Endothelial cell of umbilical vein (primary cell): ENCODE results near the gene GABRB2. TPM values are rescaled to one million over a fixed set of nuclear protein-coding genes. Genes with fewer than 3 reads are reported as not detected.

Experiments
- BruUV-seq: library from RNA; stranded (reverse); fragments of 400-500 nt; replicated peaks from 2 replicates; lab custom pipeline; 2021; lab: Mats Ljungman, UMichigan
- CTCF ChIA-PET: fragments of 300-600, 350-600 bp; sonication (Branson Sonifier 250); formaldehyde crosslinking; loops from one replicate; lab custom pipeline; 2021; ENCODE audit warnings: antibody characterized with exemption, inconsistent platforms; lab: Charles Lee
- POLR2A ChIA-PET: fragments of 300-600, 350-600 bp; sonication (Branson Sonifier 250); formaldehyde crosslinking; loops from one replicate; lab custom pipeline; 2021; ENCODE audit warnings: antibody characterized with exemption, inconsistent platforms; lab: Charles Lee
- DNase-seq: peaks from one replicate; pipeline ENCODE4 v3.0.0-alpha.2; 2011; ENCODE audit warnings: low read depth, low spot score
- FAIRE-seq: peaks from 2 replicates; lab custom pipeline; 2011; peaks lifted over from hg19 to GRCh38; lab: Jason Lieb, UNC
- H2AFZ ChIP-seq: 2 replicates; pipeline ENCODE4 v1.6.0; 2012; ENCODE audit warnings: low read depth, low read length, control low read depth, inconsistent platforms
- H3K27ac ChIP-seq: 2 replicates; pipeline ENCODE4 v1.5.1; 2011; ENCODE audit warnings: low read depth, mild to moderate bottlenecking, control low read depth, low read length, moderate library complexity; ENCODE audit not compliant: insufficient read depth
- H3K27me3 ChIP-seq, 2 experiments: 2 replicates each; pipeline versions ENCODE4 v1.6.0 to v1.6.1; 2011; ENCODE audit warnings: low read length in 2 of 2, mixed read lengths in 1 of 2; ENCODE audit not compliant: control insufficient read depth in 2 of 2, insufficient read depth in 2 of 2
- H3K36me3 ChIP-seq, 2 experiments: 2 replicates in 1 of 2; 3 replicates in 1 of 2; pipeline ENCODE4 v1.5.1; 2011; ENCODE audit warnings: low read length in 2 of 2, mild to moderate bottlenecking in 1 of 2, moderate library complexity in 1 of 2; ENCODE audit not compliant: control insufficient read depth in 2 of 2, insufficient read depth in 2 of 2; ENCODE audit errors: extremely low read depth in 1 of 2
- H3K4me1 ChIP-seq: 3 replicates; pipeline ENCODE4 v1.5.1; 2011; ENCODE audit warnings: mild to moderate bottlenecking, low read length; ENCODE audit not compliant: control insufficient read depth, insufficient read depth; ENCODE audit errors: extremely low read depth
- H3K4me2 ChIP-seq: 2 replicates; pipeline ENCODE4 v1.6.1; 2011; ENCODE audit warnings: low read length, control low read depth, mixed read lengths; ENCODE audit not compliant: insufficient read depth
- H3K4me3 ChIP-seq, 3 experiments: fragments of 200-600 bp in 1 of 3; sonication (generic), shearing (Covaris generic) in 1 of 3; replicated peaks in 1 of 3; 2 replicates each; pipeline ENCODE4 v1.5.1; 2011 to 2016; ENCODE audit warnings: control low read depth in 3 of 3, low read length in 3 of 3, mild to moderate bottlenecking in 2 of 3, inconsistent platforms in 1 of 3, low read depth in 1 of 3, moderate library complexity in 1 of 3; ENCODE audit not compliant: insufficient read depth in 1 of 3
- H3K79me2 ChIP-seq: 2 replicates; pipeline ENCODE4 v1.6.0; 2012; ENCODE audit warnings: low read length, inconsistent platforms; ENCODE audit not compliant: control insufficient read depth, insufficient read depth
- H3K9ac ChIP-seq: replicated peaks from 2 replicates; pipeline ENCODE3; 2011; ENCODE audit warnings: low read length, control low read depth; ENCODE audit not compliant: insufficient read depth; ENCODE audit errors: extremely low read depth
- H3K9me1 ChIP-seq: replicated peaks from 3 replicates; pipeline ENCODE4 v1.6.0; 2011; ENCODE audit warnings: mild to moderate bottlenecking, low read length; ENCODE audit not compliant: control insufficient read depth, insufficient read depth; ENCODE audit errors: extremely low read depth
- H3K9me3 ChIP-seq: replicated peaks from 2 replicates; pipeline ENCODE4 v1.5.1; 2012; ENCODE audit warnings: low read length, inconsistent platforms; ENCODE audit not compliant: control insufficient read depth, insufficient read depth
- H4K20me1 ChIP-seq: replicated peaks from 2 replicates; pipeline ENCODE3; 2011; ENCODE audit warnings: mild to moderate bottlenecking, low read length; ENCODE audit not compliant: control insufficient read depth, insufficient read depth; ENCODE audit errors: extremely low read depth
- CTCF ChIP-seq, 2 donors: IDR thresholded peaks; 1 replicate in 1 of 2; 2 replicates in 1 of 2; pipeline ENCODE4 v1.5.1; 2011; ENCODE audit warnings: low read length in 2 of 2, mild to moderate bottlenecking in 2 of 2, moderate library complexity in 2 of 2, control low read depth in 1 of 2, inconsistent platforms in 1 of 2, low read depth in 1 of 2; ENCODE audit not compliant: insufficient read depth in 1 of 2; ENCODE audit errors: extremely low read depth in 1 of 2
- EZH2 ChIP-seq: IDR thresholded peaks from 2 replicates; pipeline ENCODE4 v1.6.1; 2012; ENCODE audit warnings: borderline replicate concordance, low read depth, mild to moderate bottlenecking, moderate library complexity, low read length, inconsistent platforms; ENCODE audit not compliant: severe bottlenecking
- FOS ChIP-seq: IDR thresholded peaks from 2 replicates; pipeline ENCODE4 v1.6.1; 2011; ENCODE audit warnings: mild to moderate bottlenecking, low read length, moderate library complexity, borderline replicate concordance; ENCODE audit not compliant: insufficient read depth
- GATA2 ChIP-seq: IDR thresholded peaks from 2 replicates; pipeline ENCODE4 v1.7.0; 2011; ENCODE audit warnings: low read depth, mild to moderate bottlenecking, moderate library complexity, mixed read lengths, low read length; ENCODE audit not compliant: insufficient read length, insufficient read depth
- JUN ChIP-seq: IDR thresholded peaks from 2 replicates; pipeline ENCODE4 v1.6.1; 2011; ENCODE audit warnings: borderline replicate concordance, low read depth; ENCODE audit not compliant: insufficient read length, insufficient read depth
- MYC ChIP-seq: IDR thresholded peaks from one replicate; pipeline ENCODE4 v1.6.1; 2011; ENCODE audit warnings: mild to moderate bottlenecking, low read depth, low read length
- POLR2A ChIP-seq: IDR thresholded peaks from 2 replicates; pipeline ENCODE4 v1.6.1; 2012; ENCODE audit warnings: low read depth, mild to moderate bottlenecking, control low read depth, low read length
- POLR2AphosphoS5 ChIP-seq: IDR thresholded peaks from 2 replicates; pipeline ENCODE4 v1.6.1; 2012; ENCODE audit warnings: low read depth, mild to moderate bottlenecking, control low read depth, low read length, moderate library complexity; ENCODE audit not compliant: insufficient read depth
- dilution Hi-C: fragments of 300-500 bp; cut with MboI; formaldehyde crosslinking; loops from one replicate; pipeline ENCODE4 v1.15.0; 2019; ENCODE audit warnings: low sequenced_read_pairs; ENCODE audit not compliant: extremely low pct_ligation_motif_present
- intact Hi-C: fragments of 100-400 bp; cut with micrococcal nuclease; formaldehyde crosslinking; loops from one replicate; pipeline ENCODE4 v1.10.0; 2022
- polyA plus RNA-seq, 4 experiments: library from polyadenylated mRNA; depleted of rRNA in 3 of 4; stranded (reverse) in 3 of 4; unstranded in 1 of 4; fragments of >200 nt; gene quantifications; 2 replicates each; pipeline versions ENCODE4 v1.2.1 to v1.2.3, GENCODE V29; 2011 to 2012; ENCODE audit warnings: missing spikeins in 1 of 4
- total RNA-seq: library from RNA; stranded (reverse); gene quantifications from 2 replicates; pipeline ENCODE4 v1.2.3, GENCODE V29; 2021
- TF ChIP-seq, protein P1 (sequence below): IDR thresholded peaks from 2 replicates; pipeline ENCODE4 v1.6.1; 2011; ENCODE audit not compliant: insufficient read depth, insufficient read length

GABRB2 gene
- total and polyA plus RNA-seq, 2 donors (not counting 3 experiments of a cell fraction or from before 2014, with no cell fraction given) = not detected

DNA sequence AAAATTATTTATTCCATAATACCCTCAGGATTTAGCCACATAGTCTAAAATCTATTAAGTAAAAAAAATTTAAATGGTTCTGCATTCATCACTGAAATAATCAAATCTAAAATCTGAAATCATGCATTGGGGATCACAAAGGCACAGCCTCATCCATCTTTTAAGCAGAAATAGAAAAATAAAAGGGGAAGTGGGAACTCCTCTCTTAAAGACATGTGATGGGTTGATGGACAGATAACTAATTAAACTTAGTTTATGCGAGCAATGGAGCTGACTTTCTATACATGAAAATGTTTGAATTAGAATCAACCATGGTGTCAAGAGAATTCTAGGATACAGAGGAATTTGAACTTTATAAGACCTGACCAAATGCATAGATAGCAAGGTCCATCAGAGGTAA lies 170.5 kb downstream of the GABRB2 start:
- Histone ChIP-seq H3K27me3 (no peaks in the 10 kb centered on the region), H3K9ac (no peak overlapping the region), H3K9me1 (no peaks in the 10 kb centered on the region), H3K4me3 (no peak overlapping the region), H3K79me2 (no peaks in the 10 kb centered on the region), H2AFZ (no peak overlapping the region), H3K9me3 (no peaks in the 10 kb centered on the region), H3K27ac (no peak overlapping the region), H3K4me2 (no peak overlapping the region), H3K4me1 (no peaks in the 10 kb centered on the region), H3K36me3 (no peaks in the 10 kb centered on the region), H4K20me1 (no peaks in the 10 kb centered on the region)
- FAIRE-seq = no peak
- BruUV-seq = no TSS peak
- CTCF ChIA-PET = interaction anchor here (0.6 kb wide), 1 partner anchor 247 kb away, joined by 4 read pairs; no protein-coding TSS in a partner anchor
- POLR2A ChIA-PET = no interaction called here
- TF ChIP-seq EZH2 (no peak), POLR2A (no peak), JUN (no peak), POLR2AphosphoS5 (no peak), MYC (no peak), CTCF (IDR thresholded peaks at IDR 0.05; ENCODE audit: extremely low read depth in 1 of 2, insufficient read depth in 1 of 2, low read depth in 1 of 2, low read length in 2 of 2) (no peak), FOS (no peak), GATA2 (no peak)
- TF ChIP-seq, protein P1, sequence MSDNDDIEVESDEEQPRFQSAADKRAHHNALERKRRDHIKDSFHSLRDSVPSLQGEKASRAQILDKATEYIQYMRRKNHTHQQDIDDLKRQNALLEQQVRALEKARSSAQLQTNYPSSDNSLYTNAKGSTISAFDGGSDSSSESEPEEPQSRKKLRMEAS = no peak
- intact Hi-C loops = no loop called here
- dilution Hi-C loops = no loop called here
- no peak for DNase-seq
